WTC11 (cell line): ENCODE data around the gene NEDD8. TPM values are rescaled to one million over a fixed set of nuclear protein-coding genes. Genes with fewer than 3 reads are reported as not detected.

ENCODE experiments used
- ATAC-seq: fragments of 200-7000 bp; cut with Tn5 transposase; 2 replicates; pipeline ENCODE4 v1.10.0; 2021; ENCODE audit warnings: mild to moderate bottlenecking, moderate library complexity
- CTCF ChIA-PET: fragments of 300-600 bp; sonication (Branson Sonifier 250); formaldehyde crosslinking; loops from one replicate; lab custom pipeline; 2021; ENCODE audit warnings: antibody characterized with exemption; lab: Charles Lee
- POLR2A ChIA-PET: fragments of 350-600 bp; sonication (Branson Sonifier 250); formaldehyde crosslinking; loops from one replicate; lab custom pipeline; 2021; ENCODE audit warnings: antibody characterized with exemption; lab: Charles Lee
- DNase-seq: peaks from one replicate; pipeline ENCODE4 v3.0.0; 2021; ENCODE audit warnings: low spot score
- H3K27ac Mint-ChIP-seq: 2 replicates; pipeline ENCODE4 v1.8.0; 2021; ENCODE audit warnings: mixed read lengths
- H3K27me3 Mint-ChIP-seq: 2 replicates; pipeline ENCODE4 v1.8.0; 2021; ENCODE audit warnings: low read depth, mild to moderate bottlenecking, moderate library complexity, mixed read lengths
- H3K36me3 Mint-ChIP-seq: 2 replicates; pipeline ENCODE4 v1.8.0; 2021; ENCODE audit warnings: mixed read lengths
- H3K4me1 Mint-ChIP-seq: 2 replicates; pipeline ENCODE4 v1.8.0; 2022; ENCODE audit warnings: mixed read lengths
- H3K4me3 Mint-ChIP-seq: 2 replicates; pipeline ENCODE4 v1.8.0; 2021; ENCODE audit warnings: mild to moderate bottlenecking, moderate library complexity, mixed read lengths
- H3K9me3 Mint-ChIP-seq: 2 replicates; pipeline ENCODE4 v1.8.0; 2021; ENCODE audit warnings: mixed read lengths
- ATF1 ChIP-seq: sonication (generic); formaldehyde crosslinking; IDR thresholded peaks from 2 replicates; pipeline ENCODE4 v1.8.1; 2023; ENCODE audit warnings: mild to moderate bottlenecking, moderate library complexity, missing genetic modification reagents
- ELF4 ChIP-seq: sonication (generic); formaldehyde crosslinking; IDR thresholded peaks from 2 replicates; pipeline ENCODE4 v1.8.1; 2022; ENCODE audit warnings: low read depth, mild to moderate bottlenecking, moderate library complexity, missing genetic modification reagents
- NFE2L1 ChIP-seq: sonication (generic); formaldehyde crosslinking; IDR thresholded peaks from 2 replicates; pipeline ENCODE4 v1.8.1; 2023; ENCODE audit warnings: missing genetic modification reagents
- SMAD4 ChIP-seq: sonication (generic); formaldehyde crosslinking; IDR thresholded peaks from 2 replicates; pipeline ENCODE4 v1.8.0; 2022; ENCODE audit warnings: mild to moderate bottlenecking, missing genetic modification reagents
- TP53 ChIP-seq: sonication (generic); formaldehyde crosslinking; IDR thresholded peaks from 2 replicates; pipeline ENCODE4 v1.8.1; 2023; ENCODE audit warnings: mild to moderate bottlenecking, missing genetic modification reagents
- ZNF232 ChIP-seq: sonication (generic); formaldehyde crosslinking; IDR thresholded peaks from 2 replicates; pipeline ENCODE4 v1.8.0; 2022; ENCODE audit warnings: mild to moderate bottlenecking, missing genetic modification reagents
- ZNF317 ChIP-seq: sonication (generic); formaldehyde crosslinking; IDR thresholded peaks from 2 replicates; pipeline ENCODE4 v1.8.1; 2023; ENCODE audit warnings: low read depth, mild to moderate bottlenecking, moderate library complexity, missing genetic modification reagents, borderline replicate concordance
- ZNF671 ChIP-seq: fragments of 250-450 bp; sonication (Bioruptor Pico); IDR thresholded peaks from 2 replicates; pipeline ENCODE4 v1.8.0; 2021; ENCODE audit warnings: mild to moderate bottlenecking
- total RNA-seq: library from RNA; stranded (reverse); gene quantifications from 3 replicates; pipeline ENCODE4 v1.2.3, GENCODE V29; 2021
- TF ChIP-seq, protein P1 (sequence below): sonication (generic); formaldehyde crosslinking; IDR thresholded peaks from 2 replicates; pipeline ENCODE4 v1.8.1; 2022; ENCODE audit warnings: mild to moderate bottlenecking, missing genetic modification reagents, moderate library complexity, borderline replicate concordance
- TF ChIP-seq, protein P2 (sequence below): sonication (generic); formaldehyde crosslinking; IDR thresholded peaks from 2 replicates; pipeline ENCODE4 v1.8.0; 2022; ENCODE audit warnings: mild to moderate bottlenecking, missing genetic modification reagents
- TF ChIP-seq, protein P3 (sequence below): sonication (generic); formaldehyde crosslinking; IDR thresholded peaks from 2 replicates; pipeline ENCODE4 v1.8.0; 2022; ENCODE audit warnings: mild to moderate bottlenecking, missing genetic modification reagents
- TF ChIP-seq, protein P4 (sequence below): sonication (generic); formaldehyde crosslinking; IDR thresholded peaks from 2 replicates; pipeline ENCODE4 v1.8.1; 2022; ENCODE audit warnings: low read depth, missing genetic modification reagents, borderline replicate concordance
- TF ChIP-seq, protein P5 (sequence below): sonication (generic); formaldehyde crosslinking; IDR thresholded peaks from 2 replicates; pipeline ENCODE4 v1.8.1; 2022; ENCODE audit warnings: low read depth, mild to moderate bottlenecking, moderate library complexity, missing genetic modification reagents, borderline replicate concordance
- TF ChIP-seq, protein P6 (sequence below): sonication (generic); formaldehyde crosslinking; IDR thresholded peaks from 2 replicates; pipeline ENCODE4 v1.8.1; 2023; ENCODE audit warnings: mild to moderate bottlenecking, missing genetic modification reagents
- TF ChIP-seq, protein P7 (sequence below): fragments of 200-600 bp; IDR thresholded peaks from 2 replicates; pipeline ENCODE4 v1.8.0; 2022; ENCODE audit warnings: antibody characterized with exemption
- TF ChIP-seq, protein P8 (sequence below): fragments of 250-450 bp; sonication (Bioruptor Pico); IDR thresholded peaks from 2 replicates; pipeline ENCODE4 v2.1.2; 2022; ENCODE audit warnings: mild to moderate bottlenecking, moderate library complexity
- TF ChIP-seq, protein P9 (sequence below): sonication (generic); formaldehyde crosslinking; IDR thresholded peaks from 2 replicates; pipeline ENCODE4 v1.8.0; 2022; ENCODE audit warnings: missing genetic modification reagents

The NEDD8 gene
- total RNA-seq, 1 experiment from 2014 or later: 233 TPM

DNA sequence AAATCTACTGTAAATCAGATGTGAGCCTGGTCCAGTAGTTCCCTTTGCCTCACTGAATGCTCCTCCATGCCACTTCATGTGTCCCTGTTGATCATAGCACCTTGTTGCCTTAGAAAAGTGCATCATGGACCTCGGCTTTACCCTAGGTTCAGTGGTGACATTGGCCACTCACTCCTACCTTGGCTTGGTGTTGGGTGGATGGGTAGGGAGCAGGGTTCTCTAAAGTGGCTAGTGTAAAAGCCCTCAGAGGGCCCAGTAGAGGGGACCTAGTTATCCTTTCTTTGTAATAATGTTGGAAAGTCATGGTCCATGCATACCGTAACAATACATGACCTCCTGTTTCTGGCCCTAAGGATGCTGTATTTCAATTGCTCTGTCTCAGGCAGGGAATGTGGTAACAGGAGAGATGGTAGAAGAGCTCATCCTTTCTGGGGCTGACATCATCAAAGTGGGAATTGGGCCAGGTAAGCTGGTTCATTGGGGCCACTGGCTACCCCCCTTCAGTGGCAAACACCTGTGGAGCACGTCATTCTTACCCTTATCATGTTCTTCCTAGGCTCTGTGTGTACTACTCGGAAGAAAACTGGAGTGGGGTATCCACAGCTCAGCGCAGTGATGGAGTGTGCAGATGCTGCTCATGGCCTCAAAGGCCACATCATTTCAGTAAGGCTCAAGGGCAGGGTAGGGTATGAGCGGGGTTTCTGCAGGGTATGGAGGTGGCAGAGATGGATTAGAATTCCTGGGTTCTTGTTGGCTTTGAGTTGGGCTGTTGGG is 4.7 kb upstream of the NEDD8 start (continued):
- no peak for TF ChIP-seq SMAD4 (CRISPR knock-in tag)
- TF ChIP-seq, protein P1, sequence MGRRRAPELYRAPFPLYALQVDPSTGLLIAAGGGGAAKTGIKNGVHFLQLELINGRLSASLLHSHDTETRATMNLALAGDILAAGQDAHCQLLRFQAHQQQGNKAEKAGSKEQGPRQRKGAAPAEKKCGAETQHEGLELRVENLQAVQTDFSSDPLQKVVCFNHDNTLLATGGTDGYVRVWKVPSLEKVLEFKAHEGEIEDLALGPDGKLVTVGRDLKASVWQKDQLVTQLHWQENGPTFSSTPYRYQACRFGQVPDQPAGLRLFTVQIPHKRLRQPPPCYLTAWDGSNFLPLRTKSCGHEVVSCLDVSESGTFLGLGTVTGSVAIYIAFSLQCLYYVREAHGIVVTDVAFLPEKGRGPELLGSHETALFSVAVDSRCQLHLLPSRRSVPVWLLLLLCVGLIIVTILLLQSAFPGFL (CRISPR knock-in tag): no peak
- TF ChIP-seq TP53 (CRISPR knock-in tag): no peak
- TF ChIP-seq NFE2L1 (CRISPR knock-in tag): no peak
- TF ChIP-seq ATF1: no peak
- no peak for TF ChIP-seq ZNF232 (CRISPR knock-in tag)

DNA sequence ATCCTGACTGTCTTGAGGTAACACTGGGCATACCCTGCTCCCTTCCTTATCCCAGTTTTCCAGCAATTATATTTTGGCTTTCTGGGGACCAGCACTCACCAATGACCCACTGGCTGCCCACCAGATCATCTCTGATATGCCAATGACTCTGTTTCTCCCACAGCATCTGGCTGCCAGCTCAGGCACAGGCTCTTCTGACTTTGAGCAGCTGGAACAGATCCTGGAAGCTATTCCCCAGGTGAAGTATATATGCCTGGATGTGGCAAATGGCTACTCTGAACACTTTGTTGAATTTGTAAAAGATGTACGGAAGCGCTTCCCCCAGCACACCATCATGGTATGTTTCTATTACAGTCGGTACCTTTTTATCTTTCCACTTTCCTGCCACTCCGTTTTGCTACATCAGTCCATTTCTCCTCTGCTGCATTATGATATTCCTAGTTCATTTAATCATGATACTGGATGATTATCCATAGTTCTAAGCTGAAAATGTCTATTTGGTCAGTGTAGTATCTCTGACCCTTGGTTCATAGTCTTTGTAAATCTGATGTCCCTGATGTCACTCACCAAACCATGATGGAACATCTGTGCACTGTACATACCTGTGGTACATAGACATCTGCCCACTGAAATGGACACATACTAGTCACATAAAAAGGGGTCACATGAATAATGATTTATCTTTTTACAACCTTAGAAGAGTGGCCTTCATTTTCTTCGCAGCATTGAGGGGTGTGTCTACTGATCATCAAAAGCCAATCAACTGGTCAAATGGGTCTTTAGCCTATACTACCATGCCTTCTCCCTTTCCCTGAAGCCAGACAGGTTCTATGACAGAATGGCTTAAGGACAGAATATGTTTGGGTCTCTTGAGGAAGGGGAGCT is 3.9 kb upstream of the NEDD8 start:
- Mint-ChIP-seq H3K4me1 (peaks cover 23% of the 10 kb centered on the region), H3K9me3 (no peaks in the 10 kb centered on the region), H3K4me3 (no peak overlapping the region), H3K27ac (no peak overlapping the region), H3K36me3 (peaks cover 55% of the 10 kb centered on the region), H3K27me3 (no peaks in the 10 kb centered on the region)
- CTCF ChIA-PET: no interaction called here
- POLR2A ChIA-PET: no interaction called here
- DNase-seq: no peak
- ATAC-seq: no peak
- TF ChIP-seq ZNF671 (no peak), ZNF317 (CRISPR knock-in tag) (no peak), ELF4 (no peak)
- TF ChIP-seq, protein P2, sequence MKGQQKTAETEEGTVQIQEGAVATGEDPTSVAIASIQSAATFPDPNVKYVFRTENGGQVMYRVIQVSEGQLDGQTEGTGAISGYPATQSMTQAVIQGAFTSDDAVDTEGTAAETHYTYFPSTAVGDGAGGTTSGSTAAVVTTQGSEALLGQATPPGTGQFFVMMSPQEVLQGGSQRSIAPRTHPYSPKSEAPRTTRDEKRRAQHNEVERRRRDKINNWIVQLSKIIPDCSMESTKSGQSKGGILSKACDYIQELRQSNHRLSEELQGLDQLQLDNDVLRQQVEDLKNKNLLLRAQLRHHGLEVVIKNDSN (CRISPR knock-in tag): no peak
- TF ChIP-seq, protein P3, sequence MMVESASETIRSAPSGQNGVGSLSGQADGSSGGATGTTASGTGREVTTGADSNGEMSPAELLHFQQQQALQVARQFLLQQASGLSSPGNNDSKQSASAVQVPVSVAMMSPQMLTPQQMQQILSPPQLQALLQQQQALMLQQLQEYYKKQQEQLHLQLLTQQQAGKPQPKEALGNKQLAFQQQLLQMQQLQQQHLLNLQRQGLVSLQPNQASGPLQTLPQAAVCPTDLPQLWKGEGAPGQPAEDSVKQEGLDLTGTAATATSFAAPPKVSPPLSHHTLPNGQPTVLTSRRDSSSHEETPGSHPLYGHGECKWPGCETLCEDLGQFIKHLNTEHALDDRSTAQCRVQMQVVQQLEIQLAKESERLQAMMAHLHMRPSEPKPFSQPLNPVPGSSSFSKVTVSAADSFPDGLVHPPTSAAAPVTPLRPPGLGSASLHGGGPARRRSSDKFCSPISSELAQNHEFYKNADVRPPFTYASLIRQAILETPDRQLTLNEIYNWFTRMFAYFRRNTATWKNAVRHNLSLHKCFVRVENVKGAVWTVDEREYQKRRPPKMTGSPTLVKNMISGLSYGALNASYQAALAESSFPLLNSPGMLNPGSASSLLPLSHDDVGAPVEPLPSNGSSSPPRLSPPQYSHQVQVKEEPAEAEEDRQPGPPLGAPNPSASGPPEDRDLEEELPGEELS (CRISPR knock-in tag): no peak
- TF ChIP-seq, protein P4, sequence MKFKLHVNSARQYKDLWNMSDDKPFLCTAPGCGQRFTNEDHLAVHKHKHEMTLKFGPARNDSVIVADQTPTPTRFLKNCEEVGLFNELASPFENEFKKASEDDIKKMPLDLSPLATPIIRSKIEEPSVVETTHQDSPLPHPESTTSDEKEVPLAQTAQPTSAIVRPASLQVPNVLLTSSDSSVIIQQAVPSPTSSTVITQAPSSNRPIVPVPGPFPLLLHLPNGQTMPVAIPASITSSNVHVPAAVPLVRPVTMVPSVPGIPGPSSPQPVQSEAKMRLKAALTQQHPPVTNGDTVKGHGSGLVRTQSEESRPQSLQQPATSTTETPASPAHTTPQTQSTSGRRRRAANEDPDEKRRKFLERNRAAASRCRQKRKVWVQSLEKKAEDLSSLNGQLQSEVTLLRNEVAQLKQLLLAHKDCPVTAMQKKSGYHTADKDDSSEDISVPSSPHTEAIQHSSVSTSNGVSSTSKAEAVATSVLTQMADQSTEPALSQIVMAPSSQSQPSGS (CRISPR knock-in tag): no peak
- TF ChIP-seq, protein P5, sequence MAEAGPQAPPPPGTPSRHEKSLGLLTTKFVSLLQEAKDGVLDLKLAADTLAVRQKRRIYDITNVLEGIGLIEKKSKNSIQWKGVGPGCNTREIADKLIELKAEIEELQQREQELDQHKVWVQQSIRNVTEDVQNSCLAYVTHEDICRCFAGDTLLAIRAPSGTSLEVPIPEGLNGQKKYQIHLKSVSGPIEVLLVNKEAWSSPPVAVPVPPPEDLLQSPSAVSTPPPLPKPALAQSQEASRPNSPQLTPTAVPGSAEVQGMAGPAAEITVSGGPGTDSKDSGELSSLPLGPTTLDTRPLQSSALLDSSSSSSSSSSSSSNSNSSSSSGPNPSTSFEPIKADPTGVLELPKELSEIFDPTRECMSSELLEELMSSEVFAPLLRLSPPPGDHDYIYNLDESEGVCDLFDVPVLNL (CRISPR knock-in tag): no peak
- TF ChIP-seq, protein P6, sequence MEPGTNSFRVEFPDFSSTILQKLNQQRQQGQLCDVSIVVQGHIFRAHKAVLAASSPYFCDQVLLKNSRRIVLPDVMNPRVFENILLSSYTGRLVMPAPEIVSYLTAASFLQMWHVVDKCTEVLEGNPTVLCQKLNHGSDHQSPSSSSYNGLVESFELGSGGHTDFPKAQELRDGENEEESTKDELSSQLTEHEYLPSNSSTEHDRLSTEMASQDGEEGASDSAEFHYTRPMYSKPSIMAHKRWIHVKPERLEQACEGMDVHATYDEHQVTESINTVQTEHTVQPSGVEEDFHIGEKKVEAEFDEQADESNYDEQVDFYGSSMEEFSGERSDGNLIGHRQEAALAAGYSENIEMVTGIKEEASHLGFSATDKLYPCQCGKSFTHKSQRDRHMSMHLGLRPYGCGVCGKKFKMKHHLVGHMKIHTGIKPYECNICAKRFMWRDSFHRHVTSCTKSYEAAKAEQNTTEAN (CRISPR knock-in tag): no peak
- TF ChIP-seq, protein P7, sequence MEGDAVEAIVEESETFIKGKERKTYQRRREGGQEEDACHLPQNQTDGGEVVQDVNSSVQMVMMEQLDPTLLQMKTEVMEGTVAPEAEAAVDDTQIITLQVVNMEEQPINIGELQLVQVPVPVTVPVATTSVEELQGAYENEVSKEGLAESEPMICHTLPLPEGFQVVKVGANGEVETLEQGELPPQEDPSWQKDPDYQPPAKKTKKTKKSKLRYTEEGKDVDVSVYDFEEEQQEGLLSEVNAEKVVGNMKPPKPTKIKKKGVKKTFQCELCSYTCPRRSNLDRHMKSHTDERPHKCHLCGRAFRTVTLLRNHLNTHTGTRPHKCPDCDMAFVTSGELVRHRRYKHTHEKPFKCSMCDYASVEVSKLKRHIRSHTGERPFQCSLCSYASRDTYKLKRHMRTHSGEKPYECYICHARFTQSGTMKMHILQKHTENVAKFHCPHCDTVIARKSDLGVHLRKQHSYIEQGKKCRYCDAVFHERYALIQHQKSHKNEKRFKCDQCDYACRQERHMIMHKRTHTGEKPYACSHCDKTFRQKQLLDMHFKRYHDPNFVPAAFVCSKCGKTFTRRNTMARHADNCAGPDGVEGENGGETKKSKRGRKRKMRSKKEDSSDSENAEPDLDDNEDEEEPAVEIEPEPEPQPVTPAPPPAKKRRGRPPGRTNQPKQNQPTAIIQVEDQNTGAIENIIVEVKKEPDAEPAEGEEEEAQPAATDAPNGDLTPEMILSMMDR: no peak
- TF ChIP-seq, protein P8, sequence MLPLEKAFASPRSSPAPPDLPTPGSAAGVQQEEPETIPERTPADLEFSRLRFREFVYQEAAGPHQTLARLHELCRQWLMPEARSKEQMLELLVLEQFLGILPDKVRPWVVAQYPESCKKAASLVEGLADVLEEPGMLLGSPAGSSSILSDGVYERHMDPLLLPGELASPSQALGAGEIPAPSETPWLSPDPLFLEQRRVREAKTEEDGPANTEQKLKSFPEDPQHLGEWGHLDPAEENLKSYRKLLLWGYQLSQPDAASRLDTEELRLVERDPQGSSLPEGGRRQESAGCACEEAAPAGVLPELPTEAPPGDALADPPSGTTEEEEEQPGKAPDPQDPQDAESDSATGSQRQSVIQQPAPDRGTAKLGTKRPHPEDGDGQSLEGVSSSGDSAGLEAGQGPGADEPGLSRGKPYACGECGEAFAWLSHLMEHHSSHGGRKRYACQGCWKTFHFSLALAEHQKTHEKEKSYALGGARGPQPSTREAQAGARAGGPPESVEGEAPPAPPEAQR (CRISPR knock-in tag): no peak
- TF ChIP-seq, protein P9, sequence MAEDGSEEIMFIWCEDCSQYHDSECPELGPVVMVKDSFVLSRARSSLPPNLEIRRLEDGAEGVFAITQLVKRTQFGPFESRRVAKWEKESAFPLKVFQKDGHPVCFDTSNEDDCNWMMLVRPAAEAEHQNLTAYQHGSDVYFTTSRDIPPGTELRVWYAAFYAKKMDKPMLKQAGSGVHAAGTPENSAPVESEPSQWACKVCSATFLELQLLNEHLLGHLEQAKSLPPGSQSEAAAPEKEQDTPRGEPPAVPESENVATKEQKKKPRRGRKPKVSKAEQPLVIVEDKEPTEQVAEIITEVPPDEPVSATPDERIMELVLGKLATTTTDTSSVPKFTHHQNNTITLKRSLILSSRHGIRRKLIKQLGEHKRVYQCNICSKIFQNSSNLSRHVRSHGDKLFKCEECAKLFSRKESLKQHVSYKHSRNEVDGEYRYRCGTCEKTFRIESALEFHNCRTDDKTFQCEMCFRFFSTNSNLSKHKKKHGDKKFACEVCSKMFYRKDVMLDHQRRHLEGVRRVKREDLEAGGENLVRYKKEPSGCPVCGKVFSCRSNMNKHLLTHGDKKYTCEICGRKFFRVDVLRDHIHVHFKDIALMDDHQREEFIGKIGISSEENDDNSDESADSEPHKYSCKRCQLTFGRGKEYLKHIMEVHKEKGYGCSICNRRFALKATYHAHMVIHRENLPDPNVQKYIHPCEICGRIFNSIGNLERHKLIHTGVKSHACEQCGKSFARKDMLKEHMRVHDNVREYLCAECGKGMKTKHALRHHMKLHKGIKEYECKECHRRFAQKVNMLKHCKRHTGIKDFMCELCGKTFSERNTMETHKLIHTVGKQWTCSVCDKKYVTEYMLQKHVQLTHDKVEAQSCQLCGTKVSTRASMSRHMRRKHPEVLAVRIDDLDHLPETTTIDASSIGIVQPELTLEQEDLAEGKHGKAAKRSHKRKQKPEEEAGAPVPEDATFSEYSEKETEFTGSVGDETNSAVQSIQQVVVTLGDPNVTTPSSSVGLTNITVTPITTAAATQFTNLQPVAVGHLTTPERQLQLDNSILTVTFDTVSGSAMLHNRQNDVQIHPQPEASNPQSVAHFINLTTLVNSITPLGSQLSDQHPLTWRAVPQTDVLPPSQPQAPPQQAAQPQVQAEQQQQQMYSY (CRISPR knock-in tag): no peak
